OCI-LY7 (cell line): ENCODE results near the gene SNAP91.

Experiments
- EZH2phosphoT487 ChIP-seq: fragments of 200-600 bp; sonication (generic); IDR thresholded peaks from 2 replicates; pipeline ENCODE4 v1.6.1; 2018; ENCODE audit warnings: low read depth, borderline replicate concordance, mild to moderate bottlenecking, mixed run types, antibody characterized with exemption, low read length, moderate library complexity, mixed read lengths
- TF ChIP-seq, protein P1 (sequence below): fragments of 200-600 bp; sonication (generic); conservative IDR thresholded peaks from 2 replicates; pipeline ENCODE4 v1.5.1; 2014; ENCODE audit warnings: mild to moderate bottlenecking, antibody characterized with exemption, low read length, moderate library complexity, mixed read lengths

- TF ChIP-seq, protein P1, sequence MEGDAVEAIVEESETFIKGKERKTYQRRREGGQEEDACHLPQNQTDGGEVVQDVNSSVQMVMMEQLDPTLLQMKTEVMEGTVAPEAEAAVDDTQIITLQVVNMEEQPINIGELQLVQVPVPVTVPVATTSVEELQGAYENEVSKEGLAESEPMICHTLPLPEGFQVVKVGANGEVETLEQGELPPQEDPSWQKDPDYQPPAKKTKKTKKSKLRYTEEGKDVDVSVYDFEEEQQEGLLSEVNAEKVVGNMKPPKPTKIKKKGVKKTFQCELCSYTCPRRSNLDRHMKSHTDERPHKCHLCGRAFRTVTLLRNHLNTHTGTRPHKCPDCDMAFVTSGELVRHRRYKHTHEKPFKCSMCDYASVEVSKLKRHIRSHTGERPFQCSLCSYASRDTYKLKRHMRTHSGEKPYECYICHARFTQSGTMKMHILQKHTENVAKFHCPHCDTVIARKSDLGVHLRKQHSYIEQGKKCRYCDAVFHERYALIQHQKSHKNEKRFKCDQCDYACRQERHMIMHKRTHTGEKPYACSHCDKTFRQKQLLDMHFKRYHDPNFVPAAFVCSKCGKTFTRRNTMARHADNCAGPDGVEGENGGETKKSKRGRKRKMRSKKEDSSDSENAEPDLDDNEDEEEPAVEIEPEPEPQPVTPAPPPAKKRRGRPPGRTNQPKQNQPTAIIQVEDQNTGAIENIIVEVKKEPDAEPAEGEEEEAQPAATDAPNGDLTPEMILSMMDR: no peak
- TF ChIP-seq EZH2phosphoT487: no peak
Measured at GRCh38 chr6:83735461-83735860, 26.6 kb upstream of the SNAP91 start.
